Right ventricle myocardium superior (tissue), 1 donor: Measurements from ENCODE around the gene ERG. TPM values are rescaled to one million over a fixed set of nuclear protein-coding genes. Genes with fewer than 3 reads are reported as not detected.

Source experiments
- ATAC-seq: fragments of 200-7000 bp; cut with Tn5 transposase; one replicate; pipeline ENCODE4 v1.9.1; 2020; ENCODE audit warnings: mild to moderate bottlenecking; ENCODE audit not compliant: poor library complexity
- DNase-seq: peaks from one replicate; pipeline ENCODE4 v3.0.0-alpha.2; 2020
- intact Hi-C: fragments of 100-400 bp; cut with DNase I; formaldehyde crosslinking; loops from one replicate; pipeline ENCODE4 v1.11.2; 2022
- total RNA-seq: library from RNA; stranded (reverse); fragmentation: NEBNext Ultra II Directional; extraction: Animal tissue kit (Norgen Biotek cat#: 25700); gene quantifications from one replicate; pipeline ENCODE4 v1.2.1, GENCODE V29; 2021
- donor health status: DM: no; HTN: yes; CAD: no; lungs with severe emphysema.

ERG gene
- total RNA-seq, 1 donor from 2014 or later = 17.8 TPM

DNA sequence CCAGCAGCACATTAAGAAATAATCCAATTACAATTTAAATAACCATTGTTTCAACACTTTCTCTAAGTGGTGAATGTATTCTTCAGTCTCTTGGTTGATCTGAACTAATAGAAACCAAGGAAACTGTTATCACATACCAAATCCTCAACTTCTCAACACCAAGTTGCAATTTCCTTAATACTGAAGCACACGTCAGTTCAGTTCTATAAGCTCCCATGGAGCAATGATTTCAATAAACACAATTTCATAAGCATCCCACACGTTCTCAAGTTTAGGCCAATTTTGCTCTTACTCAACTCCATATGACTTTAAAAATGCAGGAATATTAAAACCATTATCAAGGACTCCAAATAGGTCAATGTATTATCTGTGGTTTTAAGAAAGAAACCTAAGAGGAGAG, 5.8 kb upstream of the ERG start:
- DNase-seq = no peak
- intact Hi-C loops = loop anchor here (10.0 kb wide), 1 partner anchor 211 kb away; no protein-coding TSS in a partner anchor
- no peak for ATAC-seq

DNA sequence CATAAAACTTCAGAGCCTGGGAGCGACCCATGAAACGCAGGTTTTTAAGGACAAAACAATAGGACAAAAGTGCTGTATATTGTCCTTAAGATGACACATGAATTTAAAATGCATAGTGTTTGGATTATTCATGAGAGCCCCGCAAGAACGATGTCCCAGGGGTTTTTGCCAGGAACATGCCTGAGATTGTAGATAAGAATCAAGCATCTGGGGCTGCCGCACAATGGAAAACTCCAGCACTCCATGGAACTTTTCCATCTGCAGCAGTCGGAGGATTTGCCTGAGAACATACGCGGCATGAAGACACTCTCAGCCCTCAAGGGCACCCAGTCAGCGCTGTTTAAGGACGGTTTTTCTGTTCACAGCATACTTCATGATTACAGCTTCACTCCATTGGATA, 5.3 kb upstream of the ERG start:
- intact Hi-C loops = loop anchor here (10.0 kb wide), 1 partner anchor 211 kb away; no protein-coding TSS in a partner anchor
- DNase-seq (no peak), ATAC-seq (no peak)

DNA sequence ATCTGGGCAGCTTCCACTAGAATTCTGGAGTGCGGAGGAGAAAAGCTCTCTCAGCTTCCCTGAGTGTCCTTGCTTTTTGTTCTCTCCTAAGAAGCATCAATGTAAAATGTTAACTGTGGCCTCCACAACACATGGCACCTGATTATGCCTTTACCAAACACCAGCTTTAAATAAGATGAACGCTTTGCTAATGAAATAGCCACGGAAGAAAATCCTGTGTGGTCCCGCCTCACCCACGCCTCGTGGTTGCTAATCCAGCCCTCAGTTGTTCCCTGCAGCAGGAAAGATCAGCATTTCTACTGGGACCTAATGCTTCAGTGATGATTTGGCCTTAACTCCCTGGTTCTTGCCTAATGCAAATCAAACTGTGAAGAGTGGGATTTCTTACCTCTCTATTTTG, 1.8 kb upstream of the ERG start:
- ATAC-seq (no peak), DNase-seq (no peak)
- intact Hi-C loops = loop anchor here (10.0 kb wide), 1 partner anchor 215 kb away; no protein-coding TSS in a partner anchor

DNA sequence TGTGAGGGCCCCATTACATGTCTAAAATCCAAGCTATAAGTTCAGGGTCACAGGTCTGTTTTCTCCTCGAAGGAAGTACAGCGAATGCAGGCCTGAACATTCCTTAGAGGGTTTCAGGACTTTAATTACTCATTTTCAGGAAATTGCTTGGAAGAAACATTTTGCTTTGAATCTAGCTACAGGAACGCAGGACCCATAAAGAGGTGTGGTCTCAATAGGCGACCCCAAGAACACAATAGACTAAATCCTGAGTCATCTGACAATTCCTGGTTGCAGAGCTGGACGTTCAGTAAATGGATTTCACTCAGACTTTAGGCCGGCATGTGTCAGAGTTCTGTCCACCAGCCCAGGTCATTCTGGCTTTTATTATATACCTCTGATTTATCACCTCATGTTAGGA, 1.0 kb upstream of the ERG start:
- intact Hi-C loops = no loop called here
- DNase-seq (no peak), ATAC-seq (peak; percentile 15)

DNA sequence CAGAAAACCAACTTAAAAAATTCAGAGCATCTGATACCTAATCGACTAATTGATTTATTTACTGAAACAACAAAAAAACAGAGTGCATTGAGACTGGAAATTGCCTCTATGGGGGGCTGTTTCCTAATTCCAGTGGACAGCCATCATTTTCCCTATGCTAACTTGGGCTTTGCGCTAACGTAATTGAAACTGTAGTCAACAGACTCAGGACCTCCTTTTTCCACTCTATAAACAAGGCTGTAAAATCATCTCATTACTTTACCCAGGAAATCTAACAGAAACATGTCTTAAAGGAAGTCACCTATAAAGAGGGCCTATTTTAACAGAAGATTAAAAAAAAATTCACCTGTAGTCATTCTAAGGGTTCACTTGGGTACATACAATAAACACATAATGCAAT, 2.1 kb downstream of the ERG start:
- intact Hi-C loops = no loop called here
- DNase-seq (no peak), ATAC-seq (no peak)

DNA sequence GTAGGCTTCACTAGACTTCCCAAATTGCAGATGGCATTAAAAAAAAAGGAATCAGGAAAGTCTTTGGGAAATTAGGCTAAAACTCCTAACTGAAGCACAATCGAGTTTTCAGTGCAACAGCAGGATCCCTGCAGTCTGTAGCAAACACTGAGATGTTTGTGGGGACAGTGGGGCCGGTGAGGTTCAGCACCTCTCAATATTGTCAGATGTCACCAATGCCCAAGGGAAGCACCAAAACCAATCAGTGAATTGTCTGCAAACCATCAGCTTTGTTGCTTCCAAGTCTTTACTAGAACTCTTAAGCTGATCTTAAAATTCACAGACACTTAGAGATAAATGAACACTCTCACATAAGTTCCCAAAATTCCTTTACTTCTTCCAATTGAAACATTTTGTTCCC, 2.6 kb downstream of the ERG start:
- intact Hi-C loops = no loop called here
- DNase-seq = no peak
- no peak for ATAC-seq

DNA sequence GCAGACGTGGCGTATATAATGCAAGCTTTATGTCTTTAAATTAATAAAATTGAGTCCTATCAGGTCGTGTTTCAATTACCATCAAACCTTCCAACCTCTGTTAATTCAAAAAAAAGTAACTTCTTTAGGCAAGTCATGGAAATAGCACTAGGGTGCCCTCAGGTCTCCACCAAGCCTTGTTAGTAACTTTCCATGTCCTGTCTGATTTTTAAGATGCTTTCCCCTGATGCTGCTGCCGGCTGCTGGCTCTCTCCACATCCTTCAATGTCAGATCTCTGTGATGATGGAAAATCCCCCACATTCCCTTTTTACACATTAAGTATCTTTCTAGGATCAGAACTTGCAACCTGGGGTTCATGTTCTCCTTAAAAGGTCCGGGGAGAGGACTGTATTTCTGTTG, 3.0 kb downstream of the ERG start:
- intact Hi-C loops = no loop called here
- no peak for DNase-seq
- no peak for ATAC-seq

DNA sequence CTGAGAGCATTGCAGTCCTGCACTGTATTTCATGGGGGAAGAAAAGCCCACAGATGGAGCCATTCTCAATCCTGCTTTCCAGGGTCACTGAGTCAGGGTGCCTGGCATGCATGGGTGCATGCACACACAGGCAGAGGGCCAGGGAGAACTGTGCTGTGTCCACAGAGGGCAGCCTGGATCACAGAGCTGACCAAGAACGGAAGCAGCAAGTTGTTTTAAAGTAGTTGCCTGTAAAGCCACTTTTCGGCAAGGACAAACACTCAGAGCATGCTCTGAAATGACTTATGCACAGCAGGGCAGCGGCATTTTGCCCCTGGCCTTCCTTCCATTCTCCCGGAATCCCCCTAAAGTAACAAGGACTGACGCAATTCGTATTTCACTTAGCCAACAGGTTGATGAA, 3.6 kb downstream of the ERG start:
- ATAC-seq = no peak

DNA sequence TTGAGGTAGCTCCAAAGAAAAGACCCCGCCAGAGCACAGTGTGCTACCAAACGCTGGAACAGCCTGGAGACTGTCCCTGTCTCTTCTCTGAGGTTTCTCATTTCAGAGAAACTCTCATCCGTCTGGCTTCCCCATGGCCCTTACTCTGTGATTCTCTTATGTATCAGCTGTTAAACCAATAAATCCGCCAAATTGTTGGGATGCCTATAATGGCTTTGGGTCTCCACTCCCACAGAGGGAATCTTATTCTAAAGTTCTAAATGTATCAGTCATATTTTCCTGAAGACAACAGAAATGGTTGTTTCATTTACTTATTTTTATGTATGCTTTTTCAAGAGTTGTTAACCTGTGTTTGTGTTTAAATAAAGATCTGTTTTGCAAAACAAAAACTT, 4.0 kb downstream of the ERG start:
- no peak for DNase-seq
- no peak for ATAC-seq
- intact Hi-C loops = no loop called here

More for the DNA sequence above, 3.6 kb downstream of the ERG start:
- DNase-seq = no peak
- intact Hi-C loops = no loop called here

DNA sequence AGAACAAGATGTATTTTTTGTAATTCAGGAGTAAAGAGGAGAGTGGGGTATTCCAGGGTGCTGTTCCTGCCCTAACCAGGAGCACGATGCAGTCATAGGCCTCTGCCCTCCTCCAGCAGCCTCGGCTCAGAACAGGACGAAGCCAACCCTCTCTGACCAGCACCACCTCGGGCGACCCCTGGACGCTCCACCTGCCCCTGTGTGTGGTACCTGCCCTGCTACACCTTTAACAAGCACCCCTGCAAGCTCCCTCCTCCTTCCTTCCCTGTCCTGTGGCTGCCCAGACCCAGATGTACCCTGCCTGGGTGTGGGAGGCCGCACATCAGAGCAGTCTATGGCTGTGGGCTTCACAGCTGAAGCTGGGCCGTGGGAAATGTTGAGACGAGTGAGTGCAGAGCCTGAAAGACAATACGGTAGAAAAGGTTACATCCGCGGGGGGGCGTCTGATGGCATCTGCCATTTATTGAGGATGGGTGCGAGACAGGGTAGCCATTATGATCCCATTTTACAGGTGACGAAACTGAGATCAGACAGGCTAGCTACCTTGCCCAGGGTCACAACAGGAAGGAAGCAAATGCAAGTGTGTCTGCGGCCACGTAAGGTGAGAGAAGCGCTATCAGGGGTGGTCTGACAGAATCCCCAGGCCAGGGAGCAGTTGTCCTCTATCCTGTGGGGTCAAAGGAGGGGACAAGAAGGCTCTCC, 4.6 kb downstream of the ERG start:
- ATAC-seq (no peak), DNase-seq (no peak)

DNA sequence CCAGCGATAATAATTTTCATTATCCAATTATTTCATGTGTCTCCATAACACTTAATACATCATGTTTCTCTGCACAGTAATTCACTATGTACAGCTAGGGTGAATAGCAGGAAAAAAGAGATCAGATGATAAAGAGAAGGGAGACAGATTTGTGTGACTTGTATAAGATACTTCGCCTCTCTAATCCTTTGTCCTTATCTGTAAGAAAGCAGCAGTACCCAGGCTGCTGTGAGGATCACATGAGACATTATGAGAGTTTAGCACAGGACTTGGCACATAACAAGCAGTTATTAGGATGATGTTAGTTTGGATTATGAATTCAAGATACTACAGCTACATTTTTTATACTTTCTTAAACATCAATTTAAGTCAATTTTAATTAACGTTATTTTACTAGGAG, 6.3 kb downstream of the ERG start:
- intact Hi-C loops = no loop called here

More for the DNA sequence above, 4.6 kb downstream of the ERG start:
- intact Hi-C loops = no loop called here

DNA sequence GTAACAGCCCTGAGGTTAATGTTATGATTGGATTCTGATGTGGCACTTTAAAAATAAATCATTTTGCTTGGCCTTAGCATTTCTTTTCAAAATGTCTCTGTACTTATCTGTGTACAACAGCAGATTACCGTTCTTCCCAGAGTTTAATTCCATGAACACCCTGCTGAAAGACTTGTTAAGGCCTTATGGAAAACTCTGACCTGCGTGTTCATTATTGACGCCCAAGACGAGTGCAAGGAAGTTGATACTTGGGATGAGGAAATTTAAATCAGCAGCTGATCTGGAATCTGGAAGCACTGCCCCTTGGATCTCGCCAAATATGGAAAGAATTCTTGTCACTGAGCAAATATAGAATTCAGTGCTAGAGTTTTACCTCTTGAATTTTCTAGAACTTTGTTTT, 6.7 kb downstream of the ERG start:
- ATAC-seq (no peak), DNase-seq (no peak)
- intact Hi-C loops = no loop called here

More for the DNA sequence above, 6.3 kb downstream of the ERG start:
- no peak for ATAC-seq
- no peak for DNase-seq

DNA sequence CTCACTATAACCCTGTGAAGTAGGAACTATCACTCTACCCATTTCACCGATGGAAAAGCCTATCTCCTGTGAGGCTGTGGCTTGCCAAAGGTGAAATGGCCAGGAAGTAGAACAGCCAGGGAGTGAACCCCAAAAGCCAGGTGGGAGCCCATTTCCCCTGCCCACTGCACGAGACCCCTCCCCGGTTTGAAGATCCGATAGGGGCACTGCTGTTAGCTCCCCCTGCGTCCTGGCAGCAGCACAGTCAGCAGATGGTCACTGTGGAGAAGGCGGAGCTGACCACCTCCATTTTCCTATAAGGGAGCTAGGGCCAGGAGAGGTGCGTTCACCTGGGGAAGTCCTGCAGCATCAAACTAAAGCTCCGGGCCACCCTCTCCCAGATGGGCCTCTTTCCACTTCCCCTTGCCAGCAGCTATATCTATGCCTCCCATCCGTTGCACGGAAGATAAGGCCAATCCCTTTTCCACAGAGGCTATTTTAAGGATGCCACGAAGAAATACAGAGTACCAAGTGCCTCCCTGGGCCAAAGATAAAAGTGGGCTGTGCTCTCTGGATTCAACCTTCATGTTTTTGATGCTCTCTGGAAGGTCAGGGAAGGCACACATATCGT, 7.8 kb downstream of the ERG start:
- intact Hi-C loops = no loop called here
- DNase-seq = no peak
- ATAC-seq = no peak

DNA sequence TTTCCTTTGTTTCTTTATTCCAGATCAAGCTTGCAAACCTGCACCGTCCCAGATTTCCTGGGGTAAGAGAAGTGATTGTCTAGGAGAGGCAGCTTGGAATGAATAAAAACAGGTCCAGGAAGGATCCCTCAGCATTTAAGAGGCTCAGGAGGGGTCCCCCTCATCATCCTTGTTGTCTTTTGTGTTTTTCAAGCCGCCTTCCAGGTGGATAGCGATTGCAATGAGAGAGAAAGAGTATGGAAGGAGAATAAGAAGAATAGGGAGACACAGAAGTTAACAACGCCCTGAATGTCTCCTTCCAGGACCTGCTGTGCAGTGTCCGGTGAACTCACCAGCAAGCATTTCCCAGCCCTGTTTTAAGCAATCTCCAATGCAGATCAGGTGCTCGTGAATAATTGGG, 8.5 kb downstream of the ERG start:
- ATAC-seq (no peak), DNase-seq (no peak)
- intact Hi-C loops = no loop called here

DNA sequence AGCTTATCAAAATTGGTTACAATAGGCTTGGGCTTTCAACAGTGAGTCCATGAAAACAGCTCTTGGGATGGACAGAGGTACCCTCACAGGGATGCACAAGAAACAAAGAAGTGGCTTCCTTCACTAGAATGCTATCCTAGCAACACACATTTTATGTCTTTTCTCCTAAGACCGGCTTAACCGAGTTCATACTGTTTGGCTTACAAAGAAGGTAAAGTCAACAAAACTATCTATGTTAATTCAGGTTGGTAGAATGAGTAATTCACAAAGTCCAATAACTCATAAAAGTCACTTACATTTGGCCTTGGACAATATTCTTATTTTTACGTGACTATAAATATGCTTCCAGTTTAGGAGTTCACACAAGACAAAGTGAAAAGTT, 9.0 kb downstream of the ERG start:
- intact Hi-C loops = no loop called here
- DNase-seq (no peak), ATAC-seq (no peak)

DNA sequence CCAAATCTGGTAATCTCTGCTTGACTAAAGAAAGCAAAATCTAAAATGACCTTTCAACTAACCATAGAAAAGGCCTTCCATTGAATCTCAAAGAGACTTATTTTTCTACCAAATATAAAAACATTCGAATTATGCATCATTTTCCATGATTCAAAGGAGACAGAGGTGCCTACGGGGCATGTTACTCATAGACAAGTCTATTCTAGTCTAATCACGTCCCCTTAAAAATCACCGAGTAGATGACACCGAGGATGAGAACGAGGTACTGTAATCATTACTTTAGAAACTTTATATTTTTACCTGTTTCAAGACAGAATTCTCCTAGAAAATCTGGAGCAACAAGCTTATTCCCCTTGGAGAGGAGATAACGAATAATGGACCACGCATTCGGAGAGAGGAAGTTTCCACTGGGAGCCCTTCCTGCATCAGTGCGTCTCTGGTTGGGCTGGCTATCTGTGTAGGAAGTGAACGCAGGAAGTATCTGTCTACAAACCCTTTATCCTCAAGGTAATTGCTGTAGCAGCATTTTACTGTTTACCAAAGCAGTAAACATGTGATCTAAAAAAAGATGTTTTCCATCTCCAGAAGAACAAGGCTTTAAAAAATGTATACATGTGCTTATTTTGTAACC, 9.5 kb downstream of the ERG start:
- no peak for DNase-seq
- no peak for ATAC-seq
- intact Hi-C loops = no loop called here

DNA sequence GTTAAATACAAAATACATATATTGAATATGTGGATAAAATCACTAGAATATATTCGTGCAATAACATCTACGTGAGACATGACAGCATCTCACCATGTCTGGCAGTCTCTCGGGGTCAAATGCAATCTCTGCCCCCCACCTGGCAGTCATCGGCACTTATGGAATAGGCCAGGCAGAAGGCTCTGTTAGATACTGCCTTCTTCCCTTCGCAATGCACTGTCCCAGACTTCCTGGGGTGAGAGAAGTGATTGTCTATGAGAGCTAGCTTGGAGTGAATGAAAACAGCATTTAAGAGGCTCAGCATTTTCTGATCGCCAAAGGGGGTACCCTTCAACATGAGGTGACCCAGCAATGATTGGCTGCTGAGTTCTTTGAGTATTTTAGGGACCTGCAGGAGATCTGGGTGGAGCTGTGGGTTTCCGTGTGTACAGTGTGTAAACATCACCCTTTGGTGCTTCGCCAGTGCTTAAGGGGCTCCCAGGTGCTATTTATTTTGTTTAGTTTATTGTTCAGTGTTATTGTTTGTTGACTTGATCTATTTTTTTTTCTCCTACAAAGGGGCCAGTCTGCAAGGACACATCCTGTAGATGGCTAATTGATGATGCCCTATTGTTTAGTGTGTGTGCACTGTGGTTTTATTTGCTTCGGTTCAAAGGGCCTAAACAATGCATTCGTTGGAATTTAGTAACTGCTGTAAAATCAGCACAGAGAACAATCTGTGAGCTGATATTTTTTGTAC, 10.2 kb downstream of the ERG start:
- intact Hi-C loops = no loop called here
- DNase-seq = no peak
- no peak for ATAC-seq

DNA sequence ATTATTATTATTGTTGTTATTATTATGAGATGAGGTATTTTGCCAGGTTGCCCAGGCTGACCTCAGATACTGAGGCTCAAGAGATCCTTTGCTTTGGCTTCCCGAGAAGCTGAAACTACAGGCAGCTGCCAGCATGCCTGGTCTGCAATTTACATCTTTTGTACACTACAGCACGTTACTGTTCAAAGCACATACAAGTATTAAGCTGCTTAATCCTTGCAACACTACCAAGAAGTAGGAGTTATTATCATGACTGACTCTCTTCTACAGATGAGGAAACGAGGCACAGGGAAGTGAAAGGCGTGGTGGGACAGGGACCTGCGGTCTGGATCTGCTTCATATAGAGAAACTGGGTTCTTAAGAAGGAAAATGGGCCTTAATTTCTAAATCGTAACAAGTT, 11.6 kb downstream of the ERG start:
- intact Hi-C loops = no loop called here
- ATAC-seq (peak; percentile 39), DNase-seq (no peak)

DNA sequence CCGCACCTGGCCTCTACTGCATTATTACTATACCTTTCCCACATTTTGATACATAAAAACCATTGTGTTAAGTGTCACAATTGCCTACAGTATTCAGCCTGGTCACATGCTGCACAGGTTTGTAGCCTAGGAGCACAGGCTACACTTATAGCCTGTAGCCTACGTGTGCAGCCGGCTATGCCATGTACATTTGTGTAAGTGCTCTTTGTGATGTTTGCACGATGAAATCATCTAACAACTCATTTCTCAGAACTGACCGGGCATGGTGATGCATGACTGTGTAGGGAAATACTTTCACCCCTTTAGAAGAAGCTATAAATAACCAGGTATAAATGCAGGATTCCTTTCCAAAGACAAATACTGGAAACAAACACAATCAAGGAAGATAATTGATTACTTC, 12.1 kb downstream of the ERG start:
- intact Hi-C loops = no loop called here
- DNase-seq (no peak), ATAC-seq (peak; percentile 41)
